NCI-H2227 (cell line): Measurements from ENCODE around the gene ANKFN1.

Source experiments
- DNase-seq: peaks from one replicate; lab custom pipeline; 2025; ENCODE audit not compliant: unreplicated experiment; lab: John Stamatoyannopoulos, UW

Gene ANKFN1, protein sequence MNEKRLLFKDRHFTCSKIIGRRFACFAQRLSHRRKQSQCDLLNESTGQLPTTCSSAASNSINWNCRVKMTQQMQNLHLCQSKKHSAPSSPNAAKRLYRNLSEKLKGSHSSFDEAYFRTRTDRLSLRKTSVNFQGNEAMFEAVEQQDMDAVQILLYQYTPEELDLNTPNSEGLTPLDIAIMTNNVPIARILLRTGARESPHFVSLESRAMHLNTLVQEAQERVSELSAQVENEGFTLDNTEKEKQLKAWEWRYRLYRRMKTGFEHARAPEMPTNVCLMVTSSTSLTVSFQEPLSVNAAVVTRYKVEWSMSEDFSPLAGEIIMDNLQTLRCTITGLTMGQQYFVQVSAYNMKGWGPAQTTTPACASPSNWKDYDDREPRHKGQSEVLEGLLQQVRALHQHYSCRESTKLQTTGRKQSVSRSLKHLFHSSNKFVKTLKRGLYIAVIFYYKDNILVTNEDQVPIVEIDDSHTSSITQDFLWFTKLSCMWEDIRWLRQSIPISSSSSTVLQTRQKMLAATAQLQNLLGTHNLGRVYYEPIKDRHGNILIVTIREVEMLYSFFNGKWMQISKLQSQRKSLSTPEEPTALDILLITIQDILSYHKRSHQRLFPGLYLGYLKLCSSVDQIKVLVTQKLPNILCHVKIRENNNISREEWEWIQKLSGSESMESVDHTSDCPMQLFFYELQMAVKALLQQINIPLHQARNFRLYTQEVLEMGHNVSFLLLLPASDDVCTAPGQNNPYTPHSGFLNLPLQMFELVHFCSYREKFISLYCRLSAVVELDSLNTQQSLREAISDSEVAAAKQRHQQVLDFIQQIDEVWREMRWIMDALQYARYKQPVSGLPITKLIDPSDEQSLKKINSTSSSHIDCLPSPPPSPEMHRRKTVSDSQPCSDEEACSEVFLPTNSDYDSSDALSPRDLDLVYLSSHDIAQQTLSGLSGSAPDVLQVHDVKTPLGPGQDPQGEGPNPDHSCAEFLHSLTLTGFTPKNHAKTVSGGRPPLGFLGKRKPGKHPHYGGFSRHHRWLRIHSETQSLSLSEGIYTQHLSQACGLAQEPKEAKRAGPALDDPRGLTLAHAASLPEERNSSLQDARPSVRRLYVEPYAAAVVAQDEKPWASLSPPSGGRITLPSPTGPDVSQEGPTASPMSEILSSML

GRCh38 chr17:56152874-56153602 lies at the start of gene ANKFN1:
ANKFN1 (plus strand) TSS chr17:56153475; CDS start chr17:56212668, 59,193 bp downstream.
- DNase-seq: no peak

DNA sequence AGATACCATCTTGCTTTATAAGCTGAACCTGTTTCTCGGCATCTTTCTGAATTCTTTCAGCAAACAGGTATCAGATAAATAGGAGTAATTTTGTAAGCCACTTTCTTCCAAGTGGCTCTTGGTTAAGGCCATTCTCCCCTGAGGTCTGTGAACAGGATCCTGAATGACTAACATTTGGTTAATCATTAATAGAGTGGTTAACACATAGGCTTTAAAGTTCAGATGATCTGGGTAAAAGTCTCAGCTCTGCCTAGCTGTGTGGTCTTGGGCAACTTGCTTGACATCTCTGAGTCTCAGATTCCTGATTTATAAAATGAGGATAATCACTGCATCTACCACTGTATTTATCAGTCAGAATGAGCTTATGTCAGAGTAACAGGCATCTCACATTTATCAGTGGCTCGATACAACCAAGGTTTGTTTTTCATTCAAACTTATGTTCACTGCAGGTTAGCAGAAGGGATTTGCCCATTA lies 44.4 kb upstream of the ANKFN1 start:
- no peak for DNase-seq

- no peak for DNase-seq
Measured at GRCh38 chr17:56109836-56110235, 43.4 kb upstream of the ANKFN1 start.

DNA sequence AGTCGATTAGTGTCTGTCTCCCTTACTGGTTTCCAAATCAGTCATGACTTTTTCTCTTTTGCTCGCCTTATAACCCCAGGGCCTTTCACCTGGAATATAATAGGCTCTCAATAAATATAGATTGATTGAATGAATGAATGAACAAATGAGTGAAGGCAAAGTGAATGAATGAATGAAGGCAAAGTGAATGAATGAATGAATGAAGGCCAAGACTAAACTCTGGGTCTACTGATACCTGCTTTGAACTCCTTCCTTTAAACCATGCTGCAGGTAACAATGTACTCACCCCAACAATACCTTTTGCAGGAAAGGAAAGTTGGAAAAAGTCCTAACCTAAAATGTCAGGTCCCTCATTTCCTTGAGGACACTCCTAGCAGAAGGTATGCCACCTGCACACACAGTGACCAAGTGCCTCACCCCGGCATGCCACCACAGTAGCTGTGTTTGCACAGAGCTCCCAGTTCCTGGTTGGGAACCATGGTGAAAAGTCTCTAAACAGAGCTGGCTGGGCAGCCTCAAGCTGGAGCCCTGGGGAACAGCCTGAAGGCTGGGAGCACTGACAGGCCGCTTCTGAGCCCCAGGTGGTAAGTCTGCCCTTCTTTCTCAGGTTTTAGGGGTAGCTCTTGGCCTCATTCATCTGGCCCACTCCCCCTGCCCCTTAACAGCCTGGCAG lies 42.7 kb upstream of the ANKFN1 start:
- DNase-seq: no peak

DNA sequence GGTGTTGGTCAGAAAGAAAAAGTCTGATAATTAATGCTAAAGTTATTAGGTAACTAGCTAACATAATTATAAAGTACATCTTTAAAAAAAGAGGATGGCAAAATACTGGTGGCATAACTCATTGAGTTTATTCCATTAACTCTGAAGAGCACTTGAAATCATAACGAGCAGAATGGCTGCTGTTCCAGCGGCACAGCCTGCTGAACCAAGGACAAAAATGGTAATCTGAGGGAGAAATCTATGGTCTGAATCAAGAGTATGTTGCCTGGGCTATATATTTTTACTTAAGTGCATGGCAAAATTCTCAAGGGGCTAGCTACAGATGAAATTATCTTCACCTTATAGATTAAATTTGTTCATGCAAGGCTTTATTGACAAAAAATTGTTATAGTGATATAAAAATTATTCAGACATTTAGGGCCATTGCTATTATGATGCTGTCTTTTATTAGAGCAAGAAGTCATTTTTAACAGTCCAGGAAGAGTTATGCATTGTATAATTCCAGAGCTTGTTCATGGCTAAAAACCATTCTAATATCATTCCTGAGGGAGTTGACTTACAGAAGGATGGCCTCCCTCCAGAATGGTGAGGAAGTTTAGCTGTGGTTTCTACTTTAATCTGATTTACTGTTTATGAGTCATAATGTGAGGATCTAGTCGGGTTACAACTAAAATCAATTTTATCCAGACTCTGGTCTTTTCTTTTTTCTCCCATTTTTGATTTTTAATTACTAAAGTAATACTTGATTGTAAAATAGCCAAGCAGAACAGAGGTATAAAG lies 41.4 kb upstream of the ANKFN1 start:
- no peak for DNase-seq

- no peak for DNase-seq
Measured at GRCh38 chr17:56113486-56113885, 39.8 kb upstream of the ANKFN1 start.

DNA sequence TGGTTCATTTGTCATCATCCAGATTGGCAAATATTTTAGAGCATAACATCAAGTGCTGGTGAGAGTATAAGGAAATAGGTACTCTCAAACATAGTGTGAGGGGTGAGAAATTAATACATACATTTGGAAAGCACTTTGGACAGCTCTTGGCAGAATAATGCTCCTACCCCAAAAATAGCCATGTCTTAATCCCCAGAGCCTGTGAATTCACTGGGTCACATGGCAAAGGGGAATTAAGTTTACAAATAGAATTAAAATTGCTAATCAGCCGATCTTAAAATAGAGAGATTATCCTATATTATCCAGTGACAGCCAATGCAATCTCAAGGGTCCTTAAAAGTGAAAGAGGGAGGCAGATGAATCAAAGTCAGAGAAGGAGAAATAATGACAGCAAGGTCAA lies 38.8 kb upstream of the ANKFN1 start:
- no peak for DNase-seq

- no peak for DNase-seq
Measured at GRCh38 chr17:56119191-56119590, 34.1 kb upstream of the ANKFN1 start.

DNA sequence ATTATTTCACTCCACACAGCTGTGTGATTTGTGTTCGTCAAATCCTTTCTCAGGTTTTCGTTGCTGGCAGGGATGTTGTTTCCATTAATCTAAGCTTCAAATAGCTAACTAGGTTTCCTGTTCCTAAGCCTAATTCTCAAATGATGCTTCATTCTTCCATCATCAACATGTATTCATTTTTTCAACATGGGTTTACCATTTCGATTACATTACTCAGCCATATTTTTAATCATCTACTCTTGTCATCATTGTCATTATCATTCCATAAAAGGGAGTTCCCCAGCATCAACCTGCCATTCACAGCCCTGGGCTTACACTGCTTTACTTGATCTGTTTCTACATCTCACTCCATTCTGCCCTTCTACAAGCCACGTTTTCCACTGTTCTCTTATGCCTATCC lies 33.3 kb upstream of the ANKFN1 start:
- DNase-seq: no peak

- DNase-seq: no peak
Measured at GRCh38 chr17:56121191-56122051, 31.9 kb upstream of the ANKFN1 start.

DNA sequence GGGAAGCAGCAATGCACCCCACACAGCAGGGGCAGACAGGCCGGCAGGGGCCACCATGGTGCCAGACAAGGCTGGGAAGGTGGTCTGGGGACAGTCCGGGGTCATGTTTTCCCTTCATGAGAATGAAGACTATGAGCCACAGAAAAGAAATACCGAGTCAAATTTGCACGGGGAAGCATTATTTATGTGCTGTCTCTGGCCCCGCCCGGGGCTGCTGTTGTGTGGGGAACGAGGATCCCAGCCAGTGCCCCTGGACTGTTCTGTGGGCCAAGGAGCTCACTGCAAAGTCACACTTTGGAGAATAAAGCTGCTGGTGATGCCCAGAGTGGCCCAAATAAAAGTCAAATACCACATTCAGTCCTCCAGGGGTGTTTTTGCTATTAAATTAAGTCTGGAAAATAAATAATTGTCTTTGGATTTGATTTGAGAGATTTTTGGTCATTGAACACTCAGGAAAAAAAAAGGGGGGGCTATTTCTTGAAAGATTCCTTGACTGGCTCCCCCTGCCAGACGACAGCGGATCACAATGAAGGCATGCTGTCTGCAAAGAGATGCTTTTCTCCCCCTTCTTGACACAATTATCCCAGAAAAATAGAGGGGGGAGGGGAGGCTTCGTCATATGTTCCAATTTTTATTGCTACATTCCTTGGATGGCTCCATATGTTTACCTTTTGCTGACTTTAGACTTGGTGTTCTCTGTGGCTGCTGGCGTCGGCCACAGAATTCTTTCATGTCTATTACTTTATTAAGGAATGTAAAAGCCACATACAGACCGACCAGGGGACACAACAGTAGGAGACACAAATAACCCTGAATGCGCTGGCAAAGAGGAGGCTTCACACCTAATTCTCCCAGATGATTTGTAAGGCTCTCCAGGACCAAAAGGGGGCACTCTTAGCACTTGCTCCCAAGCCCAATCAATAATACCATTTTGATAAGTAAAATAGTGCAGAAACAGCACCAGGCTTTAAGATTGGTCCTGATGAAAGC lies 27.1 kb upstream of the ANKFN1 start:
- DNase-seq: peak; percentile 3

- DNase-seq: no peak
Measured at GRCh38 chr17:56130026-56130425, 23.2 kb upstream of the ANKFN1 start.

DNA sequence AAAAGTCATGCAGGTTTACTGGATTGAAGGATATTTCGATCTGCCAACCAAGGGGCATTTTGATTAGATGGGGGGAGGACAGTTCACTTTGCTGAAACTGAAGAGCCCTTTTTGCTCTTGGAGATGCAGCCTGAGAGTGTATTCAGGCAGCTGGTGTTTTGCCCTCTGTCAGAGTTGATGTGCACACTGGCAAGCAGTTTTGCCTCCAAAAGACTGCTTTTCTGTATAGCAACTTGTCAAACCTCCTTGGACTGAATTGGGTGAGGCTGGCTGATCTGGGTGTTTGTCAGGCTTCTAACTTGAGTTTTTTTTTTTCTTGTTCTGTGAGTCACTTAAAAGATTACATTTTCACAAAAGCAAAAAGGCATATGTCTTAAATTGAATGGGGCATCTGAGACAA lies 22.6 kb upstream of the ANKFN1 start:
- DNase-seq: no peak

DNA sequence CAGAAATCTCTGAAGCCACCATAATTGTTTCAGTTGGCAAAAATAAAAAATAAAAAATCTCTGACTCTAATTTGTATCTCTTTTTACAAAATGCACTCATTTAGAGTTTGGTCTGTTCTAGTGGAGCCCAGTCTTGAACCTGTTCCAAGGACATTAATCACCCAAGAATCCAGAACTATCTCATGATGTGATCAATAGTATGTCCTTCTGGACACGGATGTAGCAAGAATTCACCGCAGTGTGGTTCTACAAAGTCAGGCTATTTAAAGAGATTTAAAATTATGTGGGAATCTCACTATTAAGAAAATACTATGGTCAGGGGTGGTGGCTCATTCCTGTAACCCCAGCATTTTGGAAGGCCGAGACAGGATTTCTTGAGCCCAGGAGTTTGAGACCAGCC lies 21.8 kb upstream of the ANKFN1 start:
- no peak for DNase-seq

GRCh38 chr17:56136301-56136700 lies 17.0 kb upstream of the ANKFN1 start:
- DNase-seq: no peak

- DNase-seq: no peak
Measured at GRCh38 chr17:56141046-56141839, 12.0 kb upstream of the ANKFN1 start.

DNA sequence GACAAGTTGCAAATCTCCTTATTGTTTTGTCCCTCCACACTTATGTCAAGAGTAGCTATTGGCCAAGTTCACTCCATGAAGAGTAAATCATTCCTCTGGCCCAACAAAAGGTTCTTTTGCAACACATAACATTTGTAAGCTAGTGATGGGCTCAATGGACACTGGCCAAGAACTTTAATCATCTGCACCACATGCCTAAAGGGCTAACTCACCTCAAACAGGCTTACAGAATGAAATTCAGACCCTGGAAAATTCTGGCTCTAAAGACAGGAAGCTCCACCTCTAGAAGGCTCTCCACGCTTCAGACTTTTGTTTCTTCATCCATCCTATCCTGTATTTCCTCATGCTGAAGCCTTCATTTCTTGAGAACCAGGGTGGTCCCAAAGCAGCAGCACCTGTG lies 10.9 kb upstream of the ANKFN1 start:
- no peak for DNase-seq
